Smooth muscle cell of trachea (primary cell): ENCODE data around the gene TAT. TPM values are rescaled to one million over a fixed set of nuclear protein-coding genes. Genes with fewer than 3 reads are reported as not detected.

Experiments used
- total RNA-seq: library from RNA; depleted of rRNA; stranded (reverse); fragments of >200 nt; gene quantifications from 2 replicates; pipeline ENCODE4 v1.2.1, GENCODE V29; 2014

Gene TAT
- total RNA-seq, result not detected in 2 replicates

DNA sequence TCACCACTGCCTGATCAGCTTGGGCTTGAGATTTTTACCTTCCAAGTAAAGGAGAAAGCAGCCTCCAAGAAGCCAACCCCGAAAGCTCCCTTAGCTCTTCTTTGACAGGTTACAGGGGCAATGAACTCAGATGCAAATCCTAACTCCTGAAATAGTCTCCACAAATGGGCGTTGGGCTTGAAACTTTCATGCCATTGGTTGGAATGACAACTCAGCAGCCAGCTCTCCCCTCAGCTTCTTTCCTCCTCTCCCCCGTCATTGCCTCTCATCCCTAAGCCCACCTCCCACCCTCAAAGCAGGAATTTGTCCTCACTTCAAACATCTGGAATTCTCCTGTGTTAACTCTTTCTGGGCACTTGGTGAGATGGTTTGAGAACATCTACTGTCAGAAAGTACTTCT lies at the start of gene TAT:
TAT (minus strand) TSS at position 122 of the 400 bp plus-strand sequence. CDS start 677 bp downstream, outside the sequence.

DNA sequence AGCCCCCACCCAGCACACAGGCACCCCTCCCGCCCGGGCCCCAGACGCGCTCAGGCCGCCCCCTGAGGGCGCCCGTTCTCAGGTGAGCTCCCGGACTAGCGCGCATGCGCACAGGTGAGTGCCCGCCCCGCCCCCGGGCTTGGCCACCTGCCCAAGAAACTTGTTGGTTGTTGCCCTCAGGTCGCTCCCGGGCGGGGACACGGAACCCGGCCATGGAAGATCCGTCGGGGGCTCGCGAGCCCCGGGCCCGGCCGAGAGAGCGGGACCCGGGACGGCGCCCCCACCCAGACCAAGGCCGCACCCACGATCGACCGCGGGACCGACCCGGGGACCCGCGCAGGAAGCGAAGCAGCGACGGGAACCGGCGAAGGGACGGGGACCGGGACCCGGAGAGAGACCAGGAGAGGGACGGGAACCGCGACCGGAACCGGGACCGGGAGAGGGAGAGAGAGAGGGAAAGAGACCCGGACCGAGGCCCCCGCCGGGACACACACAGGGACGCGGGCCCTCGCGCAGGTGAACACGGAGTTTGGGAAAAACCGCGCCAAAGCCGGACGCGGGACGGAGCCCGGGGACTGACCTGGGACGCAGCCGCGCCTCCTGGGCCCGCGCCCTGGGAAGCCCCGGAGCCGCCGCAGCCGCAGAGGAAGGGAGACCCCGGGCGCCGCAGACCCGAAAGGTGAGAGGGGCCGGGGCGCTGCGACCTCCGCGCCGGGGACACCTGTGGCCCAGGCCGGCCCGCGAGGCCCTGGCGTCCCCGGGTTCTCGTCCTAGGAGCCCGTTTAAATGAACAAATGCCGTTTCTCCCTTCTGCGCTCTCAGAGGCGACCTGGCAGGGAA lies 49.3 kb upstream of the TAT start, which contains the start of gene MARVELD3:
MARVELD3 (plus strand) TSS at position 167 of the 840 bp plus-strand sequence; CDS start at position 213, 46 bp downstream.

DNA sequence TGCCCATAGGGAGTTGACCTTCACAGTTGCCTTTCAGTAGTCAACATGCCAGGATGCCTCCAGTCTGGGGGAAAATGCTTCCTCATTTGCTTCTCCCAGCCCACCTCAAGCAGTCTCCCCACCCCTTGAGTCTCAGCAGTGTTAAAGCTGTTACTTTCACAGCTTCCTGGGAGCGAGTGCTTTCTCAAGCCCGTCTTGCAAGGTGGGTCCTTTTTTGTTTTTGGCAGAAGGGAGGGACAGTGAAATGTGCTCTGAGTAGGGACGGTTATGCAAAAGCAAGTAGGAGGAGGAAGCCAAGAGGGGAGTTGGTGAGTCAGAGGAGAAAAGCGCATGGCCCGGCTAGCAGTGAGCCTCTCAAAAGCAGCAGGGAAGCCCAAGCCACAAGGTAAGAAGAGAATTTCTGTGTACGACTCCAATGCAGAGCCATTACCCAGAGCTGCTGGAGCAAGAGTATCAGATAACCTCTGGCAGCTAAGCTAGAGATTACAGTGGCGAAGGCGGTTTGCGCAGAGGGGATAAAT lies 50.7 kb downstream of the TAT start, which contains the start of gene CHST4:
CHST4 (plus strand) TSS at position 316 of the 521 bp plus-strand sequence. CDS start 10,252 bp downstream, outside the sequence.

Other genes starting within 250 kb of the TAT start
- gene CALB2, start 218.4 kb downstream of the TAT start, total RNA-seq, result 0.33 TPM in 1 of 2 replicates, not detected in the other
- not detected in 2 replicates for gene TLE7, start 135.0 kb downstream of the TAT start, total RNA-seq
- 12.7 and 12.9 TPM in 2 replicates for gene ZNF23, start 114.8 kb downstream of the TAT start, total RNA-seq
- 3.0 and 5.2 TPM in 2 replicates for gene ZNF19, start 87.8 kb downstream of the TAT start, total RNA-seq
- not detected in 2 replicates for gene CHST4, start 50.7 kb downstream of the TAT start, total RNA-seq
- not detected in 2 replicates for gene MARVELD3, start 49.1 kb upstream of the TAT start, total RNA-seq
- 7.7 and 7.8 TPM in 2 replicates for gene PHLPP2, start 147.6 kb upstream of the TAT start, total RNA-seq
- 76.6 and 78.1 TPM in 2 replicates for gene AP1G1, start 231.7 kb upstream of the TAT start, total RNA-seq